A549 treated with Mapracorat at 1 μM for 4 hours (cell line): ENCODE results near the gene PTPN20. TPM values are rescaled to one million over a fixed set of nuclear protein-coding genes. Genes with fewer than 3 reads are reported as not detected.

Experiments used
- total RNA-seq: library from RNA; stranded (reverse); fragments of 200-300 nt; extraction: Qiagen RNA extraction; gene quantifications from 5 replicates; pipeline ENCODE4 v1.2.3, GENCODE V29; 2022

PTPN20 gene
- total RNA-seq = 3.0 to 4.0 TPM (median 3.9 TPM) in 5 replicates

DNA sequence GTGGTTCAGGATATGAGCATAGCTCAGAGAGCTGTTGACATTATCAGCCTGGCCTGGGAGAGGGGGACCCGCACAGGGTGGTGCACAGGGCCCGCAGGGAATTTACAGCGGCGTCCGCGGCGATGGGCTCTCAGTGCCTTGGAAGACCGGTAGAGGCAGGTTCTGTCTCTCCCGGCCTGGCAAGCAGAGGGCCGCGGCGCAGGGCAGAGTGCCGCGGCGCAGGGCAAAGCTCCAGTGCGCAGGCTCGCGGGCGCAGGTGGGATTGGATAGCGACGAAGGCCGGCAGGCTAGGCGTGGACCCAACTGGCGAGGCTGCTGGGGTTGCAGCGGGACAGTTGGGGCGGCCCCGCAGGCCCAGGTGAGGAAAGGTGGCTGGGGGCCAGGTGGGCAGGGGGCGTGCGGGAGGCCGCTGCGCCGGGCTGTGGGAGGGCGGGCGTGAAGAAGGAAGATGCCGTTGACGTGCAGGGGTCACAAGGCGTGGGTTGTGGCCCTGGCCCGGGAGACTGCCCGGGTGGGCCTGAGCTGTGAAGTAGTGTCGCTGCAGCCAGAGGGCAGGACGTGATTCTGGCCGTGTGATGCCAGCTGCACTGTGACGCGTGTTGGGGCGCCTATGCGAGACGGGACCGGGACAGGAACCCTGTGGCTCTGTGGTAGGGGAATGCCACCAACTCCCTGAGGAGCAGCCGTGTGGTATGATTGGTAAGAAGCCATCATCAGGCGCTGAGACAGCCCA lies at the start of gene PTPN20:
Gene PTPN20, plus strand, starts transcription at position 285 of the 733 bp plus-strand sequence. CDS start 21,072 bp downstream, outside the sequence.

